GM19468 (cell line): ENCODE data around the gene CFAP100.

Source experiments
- ATAC-seq: cut with Tn5 transposase; IDR thresholded peaks from one replicate; pipeline ENCODE4 v1.9.1; 2021; ENCODE audit warnings: mild to moderate bottlenecking, moderate library complexity, moderate number of reproducible peaks; ENCODE audit not compliant: unreplicated experiment; ENCODE audit errors: extremely low read depth

Gene CFAP100

DNA sequence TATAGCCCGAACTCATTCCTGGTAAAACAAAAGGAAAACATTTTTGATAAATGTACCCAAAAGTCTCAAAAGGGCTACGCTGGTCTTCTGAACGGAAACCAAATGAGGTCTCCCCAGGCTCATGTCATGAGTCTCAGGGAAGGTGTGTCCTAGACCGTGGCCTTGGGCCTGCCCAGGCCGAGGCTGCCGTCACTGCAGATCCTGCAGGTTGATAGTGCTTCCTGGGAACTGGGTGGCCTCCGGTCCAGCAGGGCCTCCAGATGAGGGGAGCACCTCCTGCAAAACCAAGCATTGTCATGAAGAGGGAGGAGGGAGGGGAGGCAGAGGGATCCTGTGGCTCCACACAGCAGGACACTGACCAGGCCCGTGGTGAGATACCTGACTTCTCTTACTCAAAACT lies 43.5 kb downstream of the CFAP100 start:
- no peak for ATAC-seq

DNA sequence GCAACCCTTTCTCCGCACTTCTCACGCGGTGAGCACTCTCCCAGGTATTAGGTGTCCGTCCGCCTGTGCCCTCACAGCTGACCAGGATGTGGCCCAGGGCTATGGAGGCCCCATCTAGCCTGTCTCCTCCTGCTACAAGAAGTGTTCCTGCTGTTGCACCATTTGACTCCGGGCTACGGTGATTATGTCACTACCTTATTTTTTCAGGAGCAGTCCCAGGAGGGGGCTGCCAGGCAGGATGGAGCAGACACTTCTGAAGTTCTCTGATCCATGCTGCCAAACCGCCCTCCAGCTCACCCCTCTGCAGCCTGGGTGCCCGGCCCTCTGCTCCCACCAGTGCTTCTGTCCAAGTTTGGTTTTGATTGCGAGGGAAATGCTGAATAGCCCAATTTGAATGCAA lies 44.0 kb downstream of the CFAP100 start:
- no peak for ATAC-seq

DNA sequence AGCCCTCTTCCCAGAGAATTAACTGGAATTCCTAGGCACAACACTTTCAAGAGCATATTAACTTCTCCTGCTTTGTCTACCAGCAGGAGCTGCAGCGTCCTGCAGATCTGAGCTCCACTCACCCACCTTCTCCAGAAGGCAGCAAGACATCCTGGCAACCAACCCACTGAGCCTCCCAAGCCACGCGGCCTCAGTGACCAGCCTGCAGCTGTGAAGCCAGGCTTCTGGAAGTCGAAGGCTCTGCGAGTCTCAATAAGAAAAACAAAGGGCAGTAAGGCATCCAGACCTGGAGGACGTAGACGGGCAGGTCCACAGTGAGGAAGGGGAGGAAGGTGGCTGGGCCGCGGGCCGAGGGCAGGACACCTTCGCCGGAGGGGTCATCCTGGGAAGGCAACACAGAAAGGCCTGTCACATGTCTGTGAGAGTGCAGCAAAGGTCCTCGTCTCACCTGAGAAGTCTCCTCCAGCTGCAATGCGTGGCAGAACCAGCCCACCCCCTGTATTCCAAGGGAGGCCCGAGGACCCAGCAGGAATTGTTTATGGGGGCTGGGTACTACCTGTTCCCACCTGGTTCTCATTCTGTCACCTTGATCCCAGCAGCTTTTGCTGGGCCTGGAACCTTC lies 44.7 kb downstream of the CFAP100 start:
- ATAC-seq: no peak

DNA sequence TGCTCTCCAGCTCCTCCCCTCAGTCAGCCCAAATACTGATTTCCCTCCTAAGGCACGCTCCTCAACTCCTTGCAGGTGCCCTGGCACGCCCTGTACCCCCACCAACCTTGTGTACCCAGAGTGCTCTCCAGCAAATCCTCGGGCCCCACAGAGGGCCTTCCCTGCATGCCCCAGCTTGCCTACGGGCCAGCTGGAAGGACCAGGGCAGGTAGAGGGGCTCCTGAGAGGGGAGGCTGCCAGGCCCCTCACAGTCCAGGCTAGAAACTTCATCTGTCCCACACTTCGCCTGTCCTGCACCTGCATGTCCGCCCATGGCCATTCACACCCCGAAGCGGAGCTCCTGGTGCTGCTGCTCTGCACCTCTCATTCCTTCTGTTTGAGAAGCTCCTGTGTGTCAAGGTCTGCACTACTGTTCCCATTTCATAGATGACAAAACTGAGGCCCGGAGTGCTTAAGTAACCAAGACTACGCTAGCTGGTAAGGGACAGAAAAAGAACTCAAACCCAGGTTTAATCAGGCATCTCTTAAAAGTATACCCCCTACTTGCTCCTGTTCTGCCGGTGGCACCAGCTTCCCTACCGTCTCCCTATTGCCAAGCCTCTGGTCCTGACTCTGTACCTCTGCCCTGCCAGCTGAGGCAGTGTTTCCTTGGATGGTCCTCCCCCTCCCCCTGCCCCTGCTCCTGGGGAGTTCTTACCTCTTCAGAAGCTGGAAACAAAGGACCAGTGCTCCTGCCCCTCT lies 45.4 kb downstream of the CFAP100 start:
- ATAC-seq: no peak

DNA sequence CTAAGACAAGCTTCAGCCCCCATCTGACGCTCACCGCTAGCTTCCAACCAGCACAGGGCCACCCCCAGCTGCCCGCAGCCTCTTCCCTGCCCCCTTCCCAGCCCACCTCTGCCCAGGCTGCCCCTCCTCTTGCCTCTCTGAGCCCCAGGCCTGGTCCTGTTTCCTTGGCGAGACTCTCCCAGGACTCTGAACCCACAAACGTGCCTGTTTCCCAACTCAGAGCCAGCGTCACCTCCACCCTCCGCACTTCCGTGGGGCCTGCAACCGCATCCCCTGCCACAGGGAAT lies 45.9 kb downstream of the CFAP100 start:
- no peak for ATAC-seq

DNA sequence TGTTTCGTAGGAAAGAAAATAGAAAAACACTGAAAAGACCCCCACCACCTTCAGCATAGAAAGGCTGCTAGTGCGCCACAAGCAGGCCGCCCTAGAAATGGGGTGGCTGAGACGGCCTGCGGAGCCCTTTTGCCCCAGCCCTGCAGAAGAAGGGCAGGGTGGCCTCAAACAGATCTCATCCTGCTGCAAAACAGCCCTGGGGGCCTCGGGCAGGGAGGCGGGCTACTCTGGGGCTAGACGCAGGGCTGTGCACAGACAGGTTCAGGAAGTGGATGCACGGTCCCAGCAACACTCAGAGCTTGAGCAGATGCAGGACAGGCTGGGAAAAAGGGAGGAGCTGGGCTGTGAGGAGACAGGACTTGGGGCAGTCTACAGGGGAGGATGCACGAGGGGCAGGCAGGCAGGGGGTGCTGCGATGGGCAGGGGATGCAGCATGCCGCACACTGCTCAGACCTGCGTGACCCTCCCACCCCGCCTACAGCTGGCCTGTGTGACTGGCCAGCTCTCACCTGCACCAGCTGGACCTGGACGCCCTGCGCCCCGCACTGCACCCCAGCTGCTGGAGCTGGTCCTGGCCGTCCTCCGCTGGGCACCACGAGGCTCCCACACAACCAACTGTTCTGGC lies 46.7 kb downstream of the CFAP100 start:
- no peak for ATAC-seq

DNA sequence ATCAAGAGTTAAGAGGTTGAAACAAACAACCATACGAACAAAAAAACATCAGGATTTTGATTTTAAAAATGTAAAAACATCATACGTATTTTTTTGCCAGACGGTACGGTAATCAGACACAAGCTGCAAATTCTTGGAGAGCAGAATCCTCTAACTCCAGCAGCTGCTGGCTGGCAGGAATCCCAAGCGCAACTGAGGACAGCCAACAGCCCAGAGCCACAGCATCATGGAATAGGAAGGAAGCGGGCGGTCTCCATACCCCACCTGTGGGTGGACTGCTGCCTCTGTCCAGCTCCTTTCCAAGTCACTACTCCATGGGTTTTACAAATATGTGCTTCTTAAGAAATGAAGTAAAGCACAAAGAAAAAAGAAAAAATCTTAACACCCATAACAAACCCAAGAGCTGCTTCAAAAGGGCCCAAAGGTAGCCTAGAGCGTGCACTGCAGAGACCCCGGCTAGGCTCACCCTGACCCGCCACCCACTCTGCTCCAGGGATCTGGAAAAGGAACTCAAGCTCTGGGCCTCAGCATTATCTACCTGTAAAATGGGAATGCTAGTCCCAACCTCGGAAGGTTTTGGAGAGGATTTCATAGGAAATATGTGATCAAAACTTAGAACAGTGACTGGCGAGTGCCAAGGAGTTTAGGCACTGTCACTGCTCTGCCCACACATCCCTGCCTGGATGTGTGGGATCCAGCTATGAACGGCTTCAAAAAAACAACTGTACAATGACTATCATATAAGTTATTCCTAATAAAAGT lies 47.6 kb downstream of the CFAP100 start:
- no peak for ATAC-seq

DNA sequence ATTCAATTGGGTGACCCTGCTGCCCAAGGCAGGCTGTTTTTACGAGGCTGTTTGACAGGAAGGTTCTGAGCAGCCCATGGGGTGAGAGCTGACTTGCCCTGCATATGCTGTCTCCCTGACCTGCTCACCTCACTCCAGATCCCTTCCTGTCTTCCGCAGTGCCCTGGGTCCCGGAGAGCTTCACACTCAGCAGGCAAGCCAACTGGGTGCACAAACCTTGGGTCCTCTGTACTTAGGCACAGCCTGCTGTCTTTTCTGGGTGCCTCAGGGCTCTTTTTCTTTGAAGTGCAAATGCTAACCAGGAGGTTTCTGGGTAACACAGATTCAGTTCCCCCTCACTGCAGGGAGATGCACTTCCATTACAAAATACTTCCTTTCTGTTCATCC lies 48.1 kb downstream of the CFAP100 start:
- no peak for ATAC-seq

DNA sequence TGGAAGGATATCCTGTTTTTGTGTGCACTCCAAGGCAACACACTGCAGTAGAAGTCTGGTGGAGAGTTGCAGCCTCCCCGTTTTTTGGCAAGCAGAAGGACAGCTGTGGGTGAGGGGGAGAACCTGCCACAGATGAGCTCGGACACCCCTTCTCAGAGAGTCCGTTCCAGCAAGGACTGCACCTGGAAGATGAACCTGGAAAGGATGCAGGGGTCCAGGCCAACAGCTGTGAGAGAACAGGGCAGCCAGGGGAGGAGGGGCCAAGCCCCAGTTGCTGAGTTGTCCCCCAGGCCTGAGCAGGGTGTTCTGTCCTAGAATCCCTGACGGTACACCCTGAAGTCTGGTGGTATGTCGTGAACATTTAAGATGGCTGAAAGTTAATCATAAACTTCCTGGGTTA lies 50.8 kb downstream of the CFAP100 start:
- ATAC-seq: no peak

DNA sequence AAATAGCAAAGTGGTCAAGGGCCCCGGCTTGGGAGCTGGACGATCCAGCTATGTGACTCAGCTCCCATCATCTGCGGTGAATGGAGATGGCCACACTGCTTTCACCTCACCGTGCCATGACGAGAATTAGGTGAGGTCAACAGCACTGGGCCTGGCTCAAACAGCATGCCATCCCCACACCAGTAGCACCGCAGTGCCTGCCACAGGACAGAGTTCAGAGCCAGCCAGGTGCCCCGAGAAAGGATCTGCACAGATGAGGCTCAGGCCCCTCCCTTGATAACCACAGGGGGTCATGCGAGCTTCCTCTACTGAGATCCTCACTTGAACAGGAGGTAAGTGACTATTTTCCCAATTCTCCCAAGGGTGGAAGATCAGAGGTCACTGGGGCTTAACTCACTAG lies 51.6 kb downstream of the CFAP100 start:
- ATAC-seq: no peak

DNA sequence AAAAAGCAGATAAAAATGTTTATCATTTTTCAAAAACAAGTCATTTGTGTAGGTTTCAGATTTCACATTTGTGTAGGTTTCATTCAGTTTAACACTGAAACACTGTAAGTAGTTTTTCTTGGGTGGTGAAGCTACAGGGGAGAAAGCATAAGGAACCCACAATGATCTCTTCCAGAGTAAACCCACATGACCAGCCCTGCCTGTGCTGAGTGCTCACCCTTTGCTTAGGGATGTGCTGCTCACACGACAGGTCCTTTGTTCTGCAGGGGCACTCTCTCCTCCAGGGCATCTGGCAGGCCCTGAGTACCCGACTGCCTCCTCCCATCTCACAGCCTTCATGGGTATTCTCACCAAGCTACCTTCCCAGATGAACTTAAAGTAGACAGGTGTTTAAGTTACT lies 52.1 kb downstream of the CFAP100 start:
- no peak for ATAC-seq

DNA sequence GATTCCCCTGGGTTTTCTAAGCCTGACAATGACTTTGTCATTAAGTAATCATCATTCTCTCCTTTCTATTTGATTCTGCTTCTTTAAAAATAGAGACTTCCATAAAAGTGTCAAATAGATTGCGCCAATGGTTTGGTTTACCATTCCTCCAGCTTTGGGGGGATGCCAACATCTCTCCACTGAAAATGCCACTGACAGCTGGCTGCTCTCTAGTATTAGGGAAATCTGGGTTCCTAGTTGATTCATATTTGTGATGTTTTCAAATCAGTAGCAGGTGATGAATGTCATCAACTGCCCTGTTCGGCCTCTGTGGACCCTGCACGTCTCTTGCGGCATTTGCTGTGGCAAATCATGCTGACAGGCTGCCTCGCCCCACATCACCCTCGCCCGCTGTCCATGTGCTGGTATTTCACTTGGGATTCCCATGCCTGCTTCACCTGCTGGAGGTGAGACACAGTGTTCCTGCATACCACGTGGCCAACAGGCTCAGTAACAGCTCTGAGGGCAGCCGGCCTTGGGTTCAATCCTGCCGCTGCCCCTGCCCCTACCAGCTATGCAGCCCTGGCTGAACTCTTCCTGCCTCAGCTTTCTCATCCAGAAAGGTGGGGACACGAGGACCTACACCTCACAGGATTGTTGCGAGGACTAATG lies 52.9 kb downstream of the CFAP100 start:
- ATAC-seq: no peak

DNA sequence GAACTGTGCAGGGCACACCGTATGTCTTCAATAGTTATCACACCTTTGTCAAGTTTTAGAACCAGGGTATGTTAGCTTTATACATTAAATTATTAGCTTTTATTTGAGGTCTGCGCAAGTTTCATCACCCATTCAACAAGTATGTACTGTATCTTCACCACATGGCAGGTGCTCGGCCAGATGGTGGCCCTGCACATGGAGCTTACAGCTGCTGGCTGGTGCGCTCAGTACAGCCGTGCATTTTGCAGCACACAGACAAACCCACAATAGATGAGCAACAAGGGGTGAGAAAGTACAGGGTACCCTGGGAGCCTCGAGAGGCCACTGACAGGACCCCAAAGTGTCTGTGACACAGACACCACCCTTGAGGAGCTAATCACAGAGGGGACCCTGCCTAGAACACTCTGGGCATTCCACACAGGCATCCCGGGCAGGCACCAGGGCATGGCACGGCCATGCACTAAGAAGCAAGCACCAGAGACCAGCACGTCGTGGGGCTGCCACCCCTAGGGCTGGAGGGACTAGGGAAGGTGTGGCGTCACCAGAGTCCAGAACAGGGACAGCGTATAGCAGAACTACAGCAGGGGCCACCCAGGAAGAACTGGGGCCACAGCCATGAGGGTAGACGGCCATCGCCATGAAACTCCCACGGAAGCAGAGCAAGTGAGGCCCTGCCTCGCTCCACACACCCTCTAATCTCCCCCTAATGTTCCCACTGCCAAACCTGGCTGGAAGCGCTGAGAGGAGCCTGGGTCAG lies 53.6 kb downstream of the CFAP100 start:
- ATAC-seq: no peak

DNA sequence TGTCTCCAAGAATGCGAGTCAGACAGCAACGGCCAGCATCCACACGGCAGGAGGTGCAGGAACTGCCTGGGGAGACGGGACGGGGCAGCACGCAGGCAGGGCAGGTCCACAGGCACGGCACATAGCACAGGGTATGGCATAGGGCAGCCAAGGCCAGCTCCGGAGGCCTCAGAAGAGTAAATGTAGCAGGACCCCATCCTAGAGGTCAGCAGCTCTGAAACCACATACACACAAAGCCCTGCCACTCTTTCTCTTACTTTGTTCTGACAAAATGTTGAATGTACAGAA lies 54.1 kb downstream of the CFAP100 start:
- no peak for ATAC-seq

DNA sequence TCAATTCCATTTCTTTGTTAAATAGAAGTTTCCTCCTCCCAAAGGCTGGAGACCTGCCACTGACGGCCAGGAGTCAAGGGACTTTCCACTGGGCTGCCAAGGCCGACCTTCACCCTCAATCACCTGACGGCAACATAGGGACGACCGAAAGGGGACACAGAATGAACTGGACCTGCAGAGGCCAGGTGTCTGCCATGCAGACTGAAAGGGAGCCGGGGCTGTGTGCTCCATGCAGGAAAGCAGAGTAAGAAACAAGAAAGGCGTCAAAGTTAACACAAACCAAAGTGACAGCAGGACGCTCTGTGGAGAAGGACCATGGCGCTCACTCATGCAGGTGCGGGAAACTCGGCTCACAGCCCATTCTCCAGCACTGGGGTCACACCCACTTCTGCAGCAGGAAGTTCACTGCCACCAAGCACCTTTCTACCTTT lies 54.9 kb downstream of the CFAP100 start:
- no peak for ATAC-seq

DNA sequence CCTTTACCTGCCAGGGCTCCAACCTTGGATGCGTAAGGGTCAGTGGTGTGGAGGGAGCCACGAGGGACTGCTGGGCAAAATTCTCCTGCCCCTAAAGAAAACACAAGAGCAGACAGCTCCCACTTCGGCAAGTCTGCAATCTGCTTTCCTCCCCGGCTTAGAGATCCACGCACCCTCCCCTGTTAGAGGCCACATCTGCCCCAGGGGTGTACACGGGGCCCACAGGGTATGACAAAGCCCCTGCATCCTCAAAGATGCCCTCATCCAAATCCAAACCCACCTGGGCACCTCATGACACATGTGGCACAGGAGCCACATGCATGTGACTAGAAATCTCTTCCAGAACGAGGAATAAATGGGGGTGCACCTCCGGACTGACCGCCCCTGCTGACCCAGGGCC lies 55.5 kb downstream of the CFAP100 start:
- ATAC-seq: no peak

DNA sequence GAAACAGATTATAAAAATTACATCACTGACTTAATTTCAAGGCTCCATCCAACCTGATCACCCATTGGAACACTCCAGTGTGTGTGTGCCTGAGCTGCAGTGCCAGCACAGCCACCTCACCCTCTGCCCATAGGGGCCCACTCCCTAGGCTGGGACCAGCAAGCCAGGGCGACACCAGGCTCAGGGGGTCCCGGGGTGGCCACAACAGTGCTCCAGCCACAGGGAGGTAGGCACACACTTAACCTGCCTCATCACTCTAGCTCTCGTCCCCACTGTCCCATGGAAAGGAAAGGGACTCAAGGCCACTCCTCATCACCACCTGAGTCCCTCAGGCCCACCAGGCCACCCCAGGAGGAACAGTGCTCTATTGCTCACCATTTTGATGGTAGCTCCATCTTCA lies 56.0 kb downstream of the CFAP100 start:
- no peak for ATAC-seq

DNA sequence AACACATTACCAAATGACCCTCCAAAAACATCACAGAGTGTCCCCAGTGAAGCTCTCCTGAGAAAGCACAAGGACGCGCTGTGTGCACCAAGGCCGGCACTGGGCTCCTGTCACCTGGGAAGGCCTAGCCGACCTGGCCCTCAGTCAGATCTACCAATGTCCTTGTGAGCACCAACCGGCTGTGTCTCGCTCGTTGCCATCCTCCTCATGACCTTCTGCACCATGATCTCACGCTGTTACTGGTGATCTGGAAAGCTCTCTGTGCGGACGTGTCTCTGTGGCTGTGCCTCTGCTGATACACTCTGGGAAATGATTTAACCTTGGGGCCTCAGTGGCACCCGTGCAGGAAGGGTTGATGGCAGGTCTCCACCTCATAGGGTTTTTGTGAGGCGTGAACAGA lies 56.8 kb downstream of the CFAP100 start:
- no peak for ATAC-seq

DNA sequence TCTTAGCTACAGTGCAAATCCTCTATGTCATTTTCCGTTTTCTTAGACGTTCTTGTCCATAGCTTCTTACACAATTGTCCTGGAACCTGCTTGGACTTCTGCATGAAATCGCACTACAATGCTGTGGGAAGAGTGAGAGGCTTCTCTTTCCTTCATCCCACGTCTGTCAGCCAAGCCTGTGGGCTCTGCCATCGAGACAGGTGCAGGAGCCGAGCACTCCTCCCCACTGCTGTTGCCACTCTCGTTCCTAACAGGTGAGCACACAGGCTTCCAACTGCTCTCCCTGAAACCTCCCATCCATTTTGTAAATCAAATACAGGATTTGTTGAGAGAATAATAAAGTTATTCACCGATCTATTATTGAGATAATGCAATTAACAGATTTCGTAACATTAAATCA lies 57.5 kb downstream of the CFAP100 start:
- no peak for ATAC-seq

DNA sequence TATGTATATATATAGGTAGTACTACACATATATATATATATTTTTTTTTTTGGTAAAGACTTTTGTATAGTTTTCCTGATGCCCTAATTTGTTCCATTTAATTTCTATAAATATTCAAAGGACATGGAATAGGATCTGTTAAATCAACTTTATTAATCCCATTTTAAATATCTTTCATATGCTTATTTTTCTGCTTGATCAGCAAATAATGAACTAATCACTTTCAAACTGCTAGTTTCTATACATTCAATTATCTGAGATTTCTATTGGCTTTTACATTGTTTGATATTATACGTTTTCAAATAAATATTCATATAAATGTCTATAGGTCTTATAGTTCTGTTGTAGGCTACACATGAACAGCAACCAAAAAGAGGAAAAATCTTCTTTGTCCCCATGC lies 59.3 kb downstream of the CFAP100 start:
- no peak for ATAC-seq
